Karpas-422 (cell line): ENCODE measurements around the gene SLC66A2. TPM values are rescaled to one million over a fixed set of nuclear protein-coding genes. Genes with fewer than 3 reads are reported as not detected.

Source experiments
- DNase-seq: peaks from one replicate; pipeline ENCODE4 v3.0.0-alpha.2; 2015
- H2AFZ ChIP-seq: fragments of 200-600 bp; sonication (generic); 2 replicates; pipeline ENCODE4 v1.6.1; 2014; ENCODE audit warnings: antibody characterized with exemption, low read length, mixed read lengths
- H3K27ac ChIP-seq: fragments of 200-600 bp; sonication (generic); 2 replicates; pipeline ENCODE4 v1.5.1; 2014; ENCODE audit warnings: mild to moderate bottlenecking, low read length, moderate library complexity
- H3K27me3 ChIP-seq: fragments of 200-600 bp; sonication (generic); 2 replicates; pipeline ENCODE4 v1.6.1; 2014; ENCODE audit warnings: low read length, mixed read lengths
- H3K36me3 ChIP-seq: fragments of 200-600 bp; sonication (generic); 2 replicates; pipeline ENCODE4 v1.6.1; 2014; ENCODE audit warnings: low read length, mixed read lengths; ENCODE audit not compliant: insufficient read depth
- H3K4me1 ChIP-seq: fragments of 200-600 bp; sonication (generic); 2 replicates; pipeline ENCODE4 v1.6.1; 2014; ENCODE audit warnings: mild to moderate bottlenecking, low read length, mixed read lengths
- H3K4me2 ChIP-seq: fragments of 200-600 bp; sonication (generic); 2 replicates; pipeline ENCODE4 v1.6.1; 2014; ENCODE audit warnings: low read length, low read depth, mild to moderate bottlenecking; ENCODE audit not compliant: poor library complexity, severe bottlenecking
- H3K4me3 ChIP-seq: fragments of 200-600 bp; sonication (generic); 2 replicates; pipeline ENCODE4 v1.5.1; 2014; ENCODE audit warnings: mild to moderate bottlenecking, antibody characterized with exemption, low read length, mixed read lengths
- H3K79me2 ChIP-seq: fragments of 200-600 bp; sonication (generic); 2 replicates; pipeline ENCODE4 v1.6.1; 2014; ENCODE audit warnings: mild to moderate bottlenecking, low read length, mixed read lengths
- H3K9ac ChIP-seq: fragments of 200-600 bp; sonication (generic); 2 replicates; pipeline ENCODE4 v1.6.0; 2014; ENCODE audit warnings: low read length
- H3K9me2 ChIP-seq: fragments of 200-600 bp; sonication (generic), shearing (Covaris generic); replicated peaks from 2 replicates; pipeline ENCODE4 v1.6.0; 2014; ENCODE audit warnings: mild to moderate bottlenecking, low read length, moderate library complexity; ENCODE audit not compliant: insufficient read depth
- H3K9me3 ChIP-seq: fragments of 300-700, 200-600 bp; sonication (generic); 2 replicates; pipeline ENCODE4 v1.6.1; 2014; ENCODE audit warnings: low read length, mixed read lengths
- H4K20me1 ChIP-seq: fragments of 200-600 bp; sonication (generic); 2 replicates; pipeline ENCODE4 v1.6.1; 2014; ENCODE audit warnings: mild to moderate bottlenecking, antibody characterized with exemption, low read length, low read depth; ENCODE audit not compliant: insufficient read depth
- total RNA-seq: library from RNA; depleted of rRNA; stranded (reverse); fragments of >200 nt; shearing (Covaris generic); gene quantifications from 2 replicates; pipeline ENCODE4 v1.2.3, GENCODE V29; 2014; ENCODE audit warnings: low replicate concordance

Gene SLC66A2
- total RNA-seq, 1 experiment from 2014 or later: 43.1 TPM

DNA sequence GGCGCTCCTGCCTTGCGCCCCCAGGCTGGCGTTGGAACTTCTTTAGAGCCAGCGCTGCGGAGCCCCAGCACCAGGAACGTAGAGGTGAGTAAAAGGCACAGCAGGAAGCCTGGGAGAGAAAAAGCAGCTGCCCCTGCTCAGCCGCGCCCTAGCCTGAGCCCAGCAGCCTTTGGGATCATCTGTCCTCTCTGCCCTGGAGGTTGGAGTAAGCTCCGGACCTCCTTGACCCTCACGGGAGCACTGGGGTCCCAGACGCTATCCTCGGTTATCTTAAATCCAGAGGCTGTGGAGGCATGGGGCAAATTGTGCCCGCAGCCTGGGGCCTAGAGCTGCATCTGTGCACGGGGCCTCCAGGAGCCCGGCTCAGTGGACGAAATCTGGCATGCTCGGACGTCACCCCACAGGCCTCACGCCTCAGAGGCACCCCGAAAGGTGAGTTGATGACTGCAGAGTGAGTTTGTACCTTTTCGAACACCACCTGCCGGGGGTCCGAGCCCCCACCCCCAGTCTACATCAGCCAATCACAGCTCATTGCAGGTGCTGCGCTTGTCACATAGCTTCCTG is 1.6 kb upstream of the SLC66A2 start:
- no peak for DNase-seq
- Histone ChIP-seq H3K79me2 (peaks cover 30% of the 10 kb centered on the region), H3K4me2 (no peak overlapping the region), H2AFZ (no peak overlapping the region), H3K27ac (no peak overlapping the region), H3K36me3 (peaks cover 7% of the 10 kb centered on the region; the same call in 1 of the 2 replicates), H3K9me3 (no peaks in the 10 kb centered on the region), H3K4me1 (peaks cover 43% of the 10 kb centered on the region), H3K4me3 (no peak overlapping the region), H3K27me3 (no peaks in the 10 kb centered on the region), H3K9ac (no peak overlapping the region), H4K20me1 (peaks cover 28% of the 10 kb centered on the region), H3K9me2 (no peaks in the 10 kb centered on the region)

DNA sequence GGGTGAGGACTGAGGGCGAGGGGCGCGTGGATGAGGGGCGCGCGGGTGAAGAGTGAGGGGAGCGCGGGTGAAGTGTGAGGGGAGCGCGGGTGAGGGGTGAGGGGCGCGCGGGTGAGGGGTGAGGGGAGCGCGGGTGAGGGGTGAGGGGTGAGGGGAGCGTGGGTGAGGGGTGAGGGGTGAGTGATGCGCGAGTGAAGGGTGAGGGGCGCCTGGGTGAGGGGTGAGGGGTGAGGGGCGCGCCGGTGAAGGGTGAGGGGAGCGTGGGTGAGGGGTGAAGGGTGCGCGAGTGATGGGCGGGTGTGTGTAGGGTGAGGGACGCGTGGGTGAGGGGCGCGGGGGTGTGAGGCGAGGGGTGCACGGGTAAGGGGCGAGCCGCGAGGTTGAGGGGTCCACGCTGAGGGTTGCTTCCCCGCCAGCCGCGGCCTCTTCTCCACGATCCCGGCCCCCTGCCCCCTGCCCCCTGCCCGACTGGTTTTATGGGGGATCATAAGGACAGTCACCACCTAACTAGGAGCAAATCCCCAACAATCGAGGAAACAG is 1.1 kb upstream of the SLC66A2 start:
- H3K27me3 ChIP-seq: no peaks in the 10 kb centered on the region
- H3K79me2 ChIP-seq: peaks cover 35% of the 10 kb centered on the region
- H3K9me2 ChIP-seq: no peaks in the 10 kb centered on the region
- peaks cover 7% of the 10 kb centered on the region; the same call in 1 of the 2 replicates for H3K36me3 ChIP-seq
- no peak overlapping the region for H3K4me3 ChIP-seq
- H2AFZ ChIP-seq: no peak overlapping the region
- peaks cover 47% of the 10 kb centered on the region for H3K4me1 ChIP-seq
- H3K4me2 ChIP-seq: no peak overlapping the region
- peaks cover 32% of the 10 kb centered on the region for H4K20me1 ChIP-seq
- H3K9me3 ChIP-seq: no peaks in the 10 kb centered on the region
- no peak overlapping the region for H3K27ac ChIP-seq
- H3K9ac ChIP-seq: no peak overlapping the region
- no peak for DNase-seq

DNA sequence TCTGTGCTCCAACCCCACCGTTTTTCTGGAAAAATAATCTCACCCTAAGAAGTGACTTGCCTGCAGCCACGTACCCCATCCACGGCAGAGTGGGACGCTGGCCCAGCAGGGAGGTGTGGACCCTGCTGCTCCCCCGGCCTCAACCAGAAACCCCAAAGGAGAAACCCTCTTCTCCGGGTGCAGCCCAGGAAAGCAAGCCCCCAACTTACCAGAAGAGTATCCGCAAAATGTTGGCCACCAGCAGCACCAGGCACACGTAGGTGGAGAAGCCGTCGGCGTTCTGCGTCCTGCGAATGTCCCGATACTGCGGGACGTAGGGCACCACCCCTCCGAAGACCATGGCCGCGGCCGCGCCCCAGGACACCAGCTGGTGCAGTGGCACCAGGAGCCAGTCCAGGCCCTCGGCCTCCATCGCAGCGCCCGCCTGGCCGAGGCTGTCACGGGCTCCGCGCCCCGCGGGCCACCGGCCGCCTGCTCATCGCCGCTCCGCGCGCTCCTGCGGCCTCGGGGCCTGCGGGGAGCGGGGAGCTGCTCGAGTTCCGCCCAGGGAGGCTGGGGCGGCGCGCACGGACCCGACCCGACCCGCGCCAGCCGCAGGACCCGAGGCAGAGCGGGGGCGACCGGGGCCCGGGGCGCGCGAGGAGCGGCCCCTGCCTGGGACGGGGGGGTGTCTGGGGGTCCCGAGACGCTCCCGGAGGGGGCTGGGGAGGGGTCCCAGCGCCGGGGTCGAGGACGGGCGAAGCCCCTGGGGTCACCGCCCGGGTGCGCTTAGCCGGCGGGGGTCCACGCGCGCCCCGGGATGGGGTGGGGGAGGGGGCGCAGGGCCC is 725 bp downstream of the SLC66A2 start:
- peak overlapping the region; percentile 90 for H3K27ac ChIP-seq

DNA sequence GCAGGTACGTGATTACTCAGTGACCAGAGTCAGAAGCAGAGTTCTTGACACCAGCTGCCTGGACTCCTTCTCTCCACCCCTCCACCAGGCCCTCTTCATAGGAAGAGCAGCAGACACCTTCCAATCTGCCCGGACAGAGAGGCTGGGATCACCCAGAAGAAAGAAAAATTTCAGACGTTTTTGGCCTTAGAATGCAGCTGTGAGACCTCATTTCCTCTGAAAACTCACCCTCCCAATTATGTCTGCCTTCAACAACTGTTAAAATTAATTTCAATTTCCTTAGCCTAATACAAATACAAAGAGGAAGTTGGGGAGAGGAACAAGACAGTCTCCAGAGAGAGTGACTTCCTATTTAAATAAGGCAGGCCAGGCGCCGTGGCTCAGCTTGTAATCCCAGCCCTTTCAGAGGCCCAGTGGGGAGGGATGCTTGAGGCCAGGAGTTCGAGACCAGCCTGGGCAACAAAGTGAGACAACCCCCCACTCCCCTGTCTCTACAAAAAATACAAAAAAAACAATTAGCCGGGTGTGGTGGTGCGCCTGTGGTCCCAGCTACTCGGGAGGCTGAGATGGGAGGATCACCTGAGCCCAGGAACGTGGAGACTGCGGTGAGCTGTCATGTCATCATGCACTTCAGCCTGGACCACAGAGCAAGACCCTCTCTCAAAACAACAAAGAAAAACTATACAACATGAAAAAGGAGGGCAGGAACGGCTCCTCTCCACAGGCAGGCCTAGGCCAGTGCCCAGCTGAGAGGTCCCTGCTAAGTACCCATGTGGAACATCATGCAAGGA is 1.6 kb downstream of the SLC66A2 start:
- peak overlapping the region; percentile 91 for H3K4me2 ChIP-seq
- peak; percentile 97 for DNase-seq

More for the DNA sequence above, 725 bp downstream of the SLC66A2 start:
- no peak overlapping the region for H2AFZ ChIP-seq
- peaks cover 32% of the 10 kb centered on the region for H4K20me1 ChIP-seq
- H3K9me2 ChIP-seq: no peaks in the 10 kb centered on the region
- H3K4me2 ChIP-seq: peak overlapping the region; percentile 91
- no peaks in the 10 kb centered on the region for H3K9me3 ChIP-seq
- no peaks in the 10 kb centered on the region for H3K27me3 ChIP-seq
- peaks cover 52% of the 10 kb centered on the region for H3K79me2 ChIP-seq
- peaks cover 63% of the 10 kb centered on the region for H3K4me1 ChIP-seq
- H3K4me3 ChIP-seq: peak overlapping the region; percentile 89
- H3K36me3 ChIP-seq: peaks cover 7% of the 10 kb centered on the region; the same call in 1 of the 2 replicates
- DNase-seq: peak; percentile 85
- peak overlapping the region; percentile 78 for H3K9ac ChIP-seq

DNA sequence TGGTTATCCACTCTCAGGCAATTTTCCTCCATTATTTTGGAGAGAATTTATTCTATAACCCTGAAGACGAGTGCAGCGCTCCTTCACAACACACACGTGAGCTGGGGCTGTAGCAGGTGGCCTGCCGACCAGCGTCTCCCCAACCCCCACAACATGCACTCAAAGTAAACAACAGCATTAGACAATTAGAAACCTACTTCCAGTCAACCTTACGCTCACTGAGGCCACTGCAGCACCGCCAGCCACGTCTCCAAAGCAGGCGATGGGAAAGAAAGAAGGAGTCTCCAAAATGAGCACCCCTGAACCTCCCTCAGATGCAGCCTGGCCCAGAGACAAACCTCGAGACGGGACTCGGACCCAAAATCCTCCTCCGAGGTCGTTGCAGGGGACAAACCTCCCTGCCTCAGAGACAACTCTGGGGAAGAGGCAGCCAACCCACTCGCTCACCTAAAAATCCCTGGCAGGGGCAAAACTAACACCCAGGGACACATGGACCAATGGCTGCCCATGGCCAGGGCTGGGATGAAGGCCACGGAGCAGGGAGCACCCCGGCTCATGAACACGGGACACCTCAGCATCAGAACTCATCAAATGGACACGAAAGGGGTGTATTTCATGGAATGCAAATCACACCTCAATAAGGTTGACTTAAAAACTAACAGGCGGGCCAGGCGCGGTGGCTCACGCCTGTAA is 2.6 kb downstream of the SLC66A2 start:
- H3K27me3 ChIP-seq: no peaks in the 10 kb centered on the region
- peak overlapping the region; percentile 91 for H3K4me2 ChIP-seq
- H3K4me3 ChIP-seq: peak overlapping the region; percentile 89; the same call in 1 of the 2 replicates
- peaks cover 36% of the 10 kb centered on the region for H4K20me1 ChIP-seq
- peak overlapping the region; percentile 90 for H3K27ac ChIP-seq
- no peak for DNase-seq
- H3K9me3 ChIP-seq: no peaks in the 10 kb centered on the region
- H3K4me1 ChIP-seq: peaks cover 54% of the 10 kb centered on the region
- peaks cover 7% of the 10 kb centered on the region; the same call in 1 of the 2 replicates for H3K36me3 ChIP-seq
- peak overlapping the region; percentile 78 for H3K9ac ChIP-seq
- no peaks in the 10 kb centered on the region for H3K9me2 ChIP-seq
- no peak overlapping the region for H2AFZ ChIP-seq
- H3K79me2 ChIP-seq: peaks cover 70% of the 10 kb centered on the region

More for the DNA sequence above, 1.6 kb downstream of the SLC66A2 start:
- no peaks in the 10 kb centered on the region for H3K27me3 ChIP-seq
- H3K9me3 ChIP-seq: no peaks in the 10 kb centered on the region
- H4K20me1 ChIP-seq: peaks cover 32% of the 10 kb centered on the region
- peak overlapping the region; percentile 90 for H3K27ac ChIP-seq
- H3K4me1 ChIP-seq: peaks cover 64% of the 10 kb centered on the region
- peak overlapping the region; percentile 89 for H3K4me3 ChIP-seq
- no peaks in the 10 kb centered on the region for H3K9me2 ChIP-seq
- H3K9ac ChIP-seq: peak overlapping the region; percentile 78
- peaks cover 60% of the 10 kb centered on the region for H3K79me2 ChIP-seq
- H3K36me3 ChIP-seq: peaks cover 7% of the 10 kb centered on the region; the same call in 1 of the 2 replicates
- no peak overlapping the region for H2AFZ ChIP-seq

DNA sequence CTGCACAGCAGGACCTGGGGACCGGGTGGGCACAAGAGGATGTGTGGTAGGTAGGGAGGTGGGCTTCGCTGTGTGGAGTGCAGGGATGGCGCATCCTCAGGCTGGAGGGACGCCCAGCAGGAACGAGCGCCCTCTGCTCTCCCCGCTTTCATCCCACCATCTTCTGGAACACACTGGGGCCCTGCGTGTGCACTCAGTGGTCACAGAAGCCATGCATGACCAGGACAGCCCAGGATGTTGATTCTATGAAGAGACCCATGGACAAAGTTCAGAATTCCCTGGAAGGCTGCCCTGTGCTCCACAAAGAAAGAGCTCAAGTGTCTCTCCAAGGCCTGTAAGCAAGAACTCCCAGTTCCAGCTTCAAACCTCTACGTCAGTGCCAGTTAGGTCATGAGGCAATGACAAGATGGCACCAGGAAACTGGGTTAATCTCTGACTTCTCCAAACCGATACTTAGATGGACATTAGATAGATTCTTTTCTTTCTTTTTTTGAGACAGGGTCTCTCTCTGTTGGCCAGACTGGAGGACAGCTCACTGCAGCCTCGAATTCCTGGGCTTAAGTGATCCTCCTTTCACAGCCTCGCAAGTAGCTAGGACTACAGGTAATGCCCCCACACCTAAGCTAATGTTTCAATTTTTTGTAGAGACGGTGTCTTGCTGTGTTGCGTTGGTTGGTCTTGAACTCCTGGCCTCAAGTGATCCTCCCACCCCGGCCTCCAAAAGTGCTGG is 3.4 kb downstream of the SLC66A2 start:
- H4K20me1 ChIP-seq: peaks cover 36% of the 10 kb centered on the region
- H3K9me3 ChIP-seq: no peaks in the 10 kb centered on the region
- DNase-seq: no peak
- H2AFZ ChIP-seq: no peak overlapping the region
- H3K36me3 ChIP-seq: peaks cover 7% of the 10 kb centered on the region; the same call in 1 of the 2 replicates
- no peak overlapping the region for H3K4me3 ChIP-seq
- no peaks in the 10 kb centered on the region for H3K9me2 ChIP-seq
- H3K27ac ChIP-seq: no peak overlapping the region
- no peak overlapping the region for H3K9ac ChIP-seq
- peaks cover 77% of the 10 kb centered on the region for H3K79me2 ChIP-seq
- no peaks in the 10 kb centered on the region for H3K27me3 ChIP-seq
- peaks cover 53% of the 10 kb centered on the region for H3K4me1 ChIP-seq
- H3K4me2 ChIP-seq: no peak overlapping the region

DNA sequence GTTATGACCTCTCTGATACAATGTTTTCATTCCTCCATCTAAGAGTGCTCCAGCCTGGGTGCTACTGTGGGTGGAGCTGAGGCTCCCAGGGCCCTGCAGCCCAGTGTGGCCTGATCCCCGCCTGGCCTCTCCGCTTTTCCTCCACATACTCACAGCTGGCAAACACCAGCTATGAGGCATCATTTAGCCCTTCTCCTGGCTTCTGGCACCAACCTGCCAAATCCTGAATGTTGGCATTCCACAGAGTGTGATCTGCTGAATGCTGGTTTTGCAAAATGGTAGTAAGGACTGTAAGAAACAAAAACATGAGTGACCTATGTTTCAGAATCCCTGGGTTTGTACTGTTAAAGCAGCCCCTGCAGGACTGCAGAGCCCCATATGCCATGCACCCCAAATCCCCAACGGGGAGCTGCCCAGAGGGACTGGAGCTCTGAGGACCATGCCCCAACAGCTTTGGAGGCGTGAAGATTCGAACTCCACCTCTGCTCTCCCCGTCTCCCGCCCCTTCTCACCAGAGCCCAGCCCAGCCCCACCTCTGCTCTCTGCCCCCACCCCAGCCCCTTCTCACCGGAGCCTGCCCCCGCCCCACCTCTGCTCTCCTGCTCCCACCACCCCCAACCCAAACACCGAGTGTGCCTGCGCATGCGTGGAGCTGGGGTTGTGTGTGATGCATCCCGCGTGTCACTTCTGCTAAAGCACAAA is 4.2 kb downstream of the SLC66A2 start:
- Histone ChIP-seq H3K4me3 (no peak overlapping the region), H3K4me1 (peaks cover 53% of the 10 kb centered on the region), H3K9me2 (no peaks in the 10 kb centered on the region), H3K27me3 (no peaks in the 10 kb centered on the region), H3K79me2 (peaks cover 85% of the 10 kb centered on the region), H3K36me3 (peaks cover 16% of the 10 kb centered on the region), H2AFZ (no peak overlapping the region), H3K9ac (0 out of 2 replicates have a peak overlapping the region, but pooled peaks have one; percentile 0), H4K20me1 (peaks cover 35% of the 10 kb centered on the region), H3K27ac (no peak overlapping the region), H3K9me3 (no peaks in the 10 kb centered on the region), H3K4me2 (peak overlapping the region; percentile 14)
- no peak for DNase-seq
